ENCODE results near the gene MATCAP1. TPM values are rescaled to one million over a fixed set of nuclear protein-coding genes. Genes with fewer than 3 reads are reported as not detected.

Gene MATCAP1
- total and polyA plus RNA-seq, 2 experiments from 2014 or later: 53.7 to 78.1 TPM

- TF ChIP-seq, protein P1, sequence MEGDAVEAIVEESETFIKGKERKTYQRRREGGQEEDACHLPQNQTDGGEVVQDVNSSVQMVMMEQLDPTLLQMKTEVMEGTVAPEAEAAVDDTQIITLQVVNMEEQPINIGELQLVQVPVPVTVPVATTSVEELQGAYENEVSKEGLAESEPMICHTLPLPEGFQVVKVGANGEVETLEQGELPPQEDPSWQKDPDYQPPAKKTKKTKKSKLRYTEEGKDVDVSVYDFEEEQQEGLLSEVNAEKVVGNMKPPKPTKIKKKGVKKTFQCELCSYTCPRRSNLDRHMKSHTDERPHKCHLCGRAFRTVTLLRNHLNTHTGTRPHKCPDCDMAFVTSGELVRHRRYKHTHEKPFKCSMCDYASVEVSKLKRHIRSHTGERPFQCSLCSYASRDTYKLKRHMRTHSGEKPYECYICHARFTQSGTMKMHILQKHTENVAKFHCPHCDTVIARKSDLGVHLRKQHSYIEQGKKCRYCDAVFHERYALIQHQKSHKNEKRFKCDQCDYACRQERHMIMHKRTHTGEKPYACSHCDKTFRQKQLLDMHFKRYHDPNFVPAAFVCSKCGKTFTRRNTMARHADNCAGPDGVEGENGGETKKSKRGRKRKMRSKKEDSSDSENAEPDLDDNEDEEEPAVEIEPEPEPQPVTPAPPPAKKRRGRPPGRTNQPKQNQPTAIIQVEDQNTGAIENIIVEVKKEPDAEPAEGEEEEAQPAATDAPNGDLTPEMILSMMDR (IDR thresholded peaks at IDR 0.05; ENCODE audit: low read depth, low read length): no peak
- Histone ChIP-seq H3K4me3 (no peak overlapping the region), H3K27me3 (peaks cover 33% of the 10 kb centered on the region), H3K27ac (no peak overlapping the region), H3K4me1 (ENCODE audit: low read depth) (peaks cover 6% of the 10 kb centered on the region), H3K36me3 (no peaks in the 10 kb centered on the region), H3K9me3 (ENCODE audit: low read depth) (no peaks in the 10 kb centered on the region)
- DNase-seq (ENCODE audit: low read depth in 1 of 2, low spot score in 1 of 2): no peak
Measured at GRCh38 chr16:67179421-67180080, 4.2 kb downstream of the MATCAP1 start.

GRCh38 chr16:67177743-67178699 is 5.7 kb downstream of the MATCAP1 start:
- Histone ChIP-seq H3K27me3 (peaks cover 35% of the 10 kb centered on the region), H3K27ac (no peak overlapping the region)

DNA sequence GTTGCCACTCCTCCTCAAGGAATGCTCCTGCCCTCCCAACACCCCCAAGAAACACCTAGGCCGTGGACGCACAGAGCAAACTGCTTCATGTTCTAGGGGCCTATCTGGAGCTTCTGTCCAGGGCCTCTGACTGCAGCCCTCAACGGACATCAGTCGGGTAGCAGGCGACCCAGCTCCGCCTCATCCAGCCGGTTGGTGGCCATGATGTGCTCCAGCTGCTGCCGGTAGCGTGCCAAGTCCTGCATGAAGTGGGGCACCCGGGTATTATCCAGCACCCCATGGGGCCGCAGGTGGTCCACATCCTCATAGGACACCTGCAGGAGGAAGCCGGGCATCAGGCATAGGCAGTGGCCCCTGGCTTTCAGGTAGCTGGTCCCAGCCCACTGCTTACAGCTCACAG is 7.1 kb downstream of the MATCAP1 start:
- DNase-seq (ENCODE audit: low read depth in 1 of 2, low spot score in 1 of 2): no peak
- H3K4me1 ChIP-seq (ENCODE audit: low read depth): peaks cover 5% of the 10 kb centered on the region
- H3K27me3 ChIP-seq: peaks cover 36% of the 10 kb centered on the region
- H3K27ac ChIP-seq: no peak overlapping the region
- H3K36me3 ChIP-seq: no peaks in the 10 kb centered on the region
- no peaks in the 10 kb centered on the region for H3K9me3 ChIP-seq (ENCODE audit: low read depth)
- TF ChIP-seq, protein P1 (IDR thresholded peaks at IDR 0.05; ENCODE audit: low read depth, low read length): no peak
- H3K4me3 ChIP-seq: no peak overlapping the region

More at GRCh38 chr16:67177743-67178699, 5.7 kb downstream of the MATCAP1 start:
- DNase-seq (ENCODE audit: low read depth in 1 of 2, low spot score in 1 of 2): peak; percentile 70 to 73
- TF ChIP-seq, protein P1 (IDR thresholded peaks at IDR 0.05; ENCODE audit: low read depth, low read length): no peak
- Histone ChIP-seq H3K9me3 (ENCODE audit: low read depth) (no peaks in the 10 kb centered on the region), H3K4me1 (ENCODE audit: low read depth) (peaks cover 7% of the 10 kb centered on the region), H3K36me3 (no peaks in the 10 kb centered on the region), H3K4me3 (peak overlapping the region; percentile 16)

DNA sequence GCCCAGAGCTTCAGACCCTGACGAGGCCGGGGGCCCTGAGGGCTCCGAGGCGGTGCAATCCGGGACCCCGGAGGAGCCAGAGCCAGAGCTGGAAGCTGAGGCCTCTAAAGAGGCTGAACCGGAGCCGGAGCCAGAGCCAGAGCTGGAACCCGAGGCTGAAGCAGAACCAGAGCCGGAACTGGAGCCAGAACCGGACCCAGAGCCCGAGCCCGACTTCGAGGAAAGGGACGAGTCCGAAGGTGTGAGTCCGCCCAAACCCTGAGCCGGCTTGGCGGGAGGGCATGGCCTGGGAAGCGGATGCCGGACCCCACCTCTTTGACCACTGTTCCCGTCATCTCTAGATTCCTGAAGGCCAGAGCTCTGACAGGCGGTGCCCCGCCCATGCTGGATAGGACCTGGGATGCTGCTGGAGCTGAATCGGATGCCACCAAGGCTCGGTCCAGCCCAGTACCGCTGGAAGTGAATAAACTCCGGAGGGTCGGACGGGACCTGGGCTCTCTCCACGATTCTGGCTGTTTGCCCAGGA is 9.0 kb downstream of the MATCAP1 start:
- peaks cover 36% of the 10 kb centered on the region for H3K27me3 ChIP-seq
- H3K4me3 ChIP-seq: peak overlapping the region; percentile 27
- peaks cover 12% of the 10 kb centered on the region for H3K4me1 ChIP-seq (ENCODE audit: low read depth)
- H3K27ac ChIP-seq: no peak overlapping the region
- H3K36me3 ChIP-seq: no peaks in the 10 kb centered on the region
- no peak for DNase-seq (ENCODE audit: low read depth in 1 of 2, low spot score in 1 of 2)
- TF ChIP-seq, protein P1 (IDR thresholded peaks at IDR 0.05; ENCODE audit: low read depth, low read length): no peak
- H3K9me3 ChIP-seq (ENCODE audit: low read depth): no peaks in the 10 kb centered on the region

- peak; percentile 87 for DNase-seq (ENCODE audit: low read depth in 1 of 2, low spot score in 1 of 2)
- peaks cover 38% of the 10 kb centered on the region for H3K27me3 ChIP-seq
- no peak overlapping the region for H3K27ac ChIP-seq
- H3K4me3 ChIP-seq: peak overlapping the region; percentile 27
- TF ChIP-seq, protein P1 (IDR thresholded peaks at IDR 0.05; ENCODE audit: low read depth, low read length): peak; percentile 34
- no peaks in the 10 kb centered on the region for H3K9me3 ChIP-seq (ENCODE audit: low read depth)
- peaks cover 19% of the 10 kb centered on the region for H3K4me1 ChIP-seq (ENCODE audit: low read depth)
- H3K36me3 ChIP-seq: no peaks in the 10 kb centered on the region
Measured at GRCh38 chr16:67173808-67174705, 9.7 kb downstream of the MATCAP1 start.

Data from cardiac muscle cell (in vitro differentiated cells and primary cell).